Sigmoid colon (tissue), 7 donors: ENCODE results near the gene MLLT6. TPM values are rescaled to one million over a fixed set of nuclear protein-coding genes. Genes with fewer than 3 reads are reported as not detected.

Experiments used
- DNase-seq: peaks from one replicate; pipeline ENCODE4 v3.0.0-alpha.2; 2019
- H3K27ac ChIP-seq, 4 donors: fragments of 200-600 bp; sonication (generic); one replicate each; pipeline ENCODE4 v1.5.1; 2016 to 2019; ENCODE audit warnings: mild to moderate bottlenecking in 1 of 4
- H3K27me3 ChIP-seq, 3 donors: fragments of 200-600 bp; sonication (generic); one replicate each; pipeline ENCODE4 v1.5.1; 2019; ENCODE audit warnings: mild to moderate bottlenecking in 1 of 3
- H3K36me3 ChIP-seq, 4 donors: fragments of 200-600 bp; sonication (generic); one replicate each; pipeline ENCODE4 v1.5.1; 2016 to 2019
- H3K4me1 ChIP-seq, 4 donors: fragments of 200-600 bp; sonication (generic); one replicate each; pipeline ENCODE4 v1.5.1; 2017 to 2019
- H3K4me3 ChIP-seq, 4 donors: fragments of 200-600 bp; sonication (generic); one replicate each; pipeline ENCODE4 v1.5.1; 2017 to 2019; ENCODE audit warnings: mild to moderate bottlenecking in 2 of 4, moderate library complexity in 1 of 4
- H3K9me3 ChIP-seq, 4 donors: fragments of 200-600 bp in 3 of 4; sonication (generic) in 3 of 4; one replicate each; pipeline versions ENCODE4 v1.5.1 to v1.6.1; 2013 to 2019
- CTCF ChIP-seq, 4 experiments: fragments of 450-650 bp in 3 of 4; fragments of 200-600 bp in 1 of 4; IDR thresholded peaks; one replicate each; pipeline ENCODE4 v1.5.1; 2016 to 2019; ENCODE audit warnings: antibody characterized with exemption in 4 of 4, mild to moderate bottlenecking in 3 of 4, moderate library complexity in 2 of 4
- EP300 ChIP-seq, 4 donors: sonication (generic); formaldehyde crosslinking; IDR thresholded peaks; one replicate each; pipeline ENCODE4 v1.6.1; 2017; ENCODE audit warnings: antibody characterized with exemption in 4 of 4
- POLR2A ChIP-seq, 2 donors: fragments of 450-650 bp; IDR thresholded peaks; one replicate each; pipeline ENCODE4 v1.6.1; 2016; ENCODE audit warnings: antibody characterized with exemption in 2 of 2, mild to moderate bottlenecking in 2 of 2, moderate library complexity in 2 of 2
- POLR2AphosphoS5 ChIP-seq, 4 donors: sonication (generic); formaldehyde crosslinking; IDR thresholded peaks; one replicate each; pipeline ENCODE4 v1.6.1; 2017; ENCODE audit warnings: antibody characterized with exemption in 4 of 4
- WGBS, 2 donors: extraction: QIAGEN DNeasy Blood & Tissue Kit; methylation state at CpG; one replicate each; pipeline ENCODE4 v1.1.7; 2013; 5-methylcytosine and 5-hydroxymethylcytosine counted together
- intact Hi-C: fragments of 100-400 bp; cut with DNase I; formaldehyde crosslinking; loops from one replicate; pipeline ENCODE4 v1.15.1; 2023
- polyA plus RNA-seq, 3 donors: library from polyadenylated mRNA; stranded (reverse); fragments of 200-250 nt; gene quantifications; one replicate each; pipeline ENCODE4 v1.2.3, GENCODE V29; 2013
- total RNA-seq, 4 donors: library from RNA; depleted of rRNA; stranded (reverse); fragments of >200 nt; gene quantifications; one replicate each; pipeline ENCODE4 v1.1.0, GENCODE V29; 2016
- donor health status: healthy with polysubstance abuse.
- donor health status: Bipolar disorder and iron deficiency.
- donor health status: healthy.

MLLT6 gene
- total and polyA plus RNA-seq, 7 donors, result 15.3 to 90.3 (median 51.5) TPM

GRCh38 chr17:38742411-38743308 is 37.6 kb downstream of the MLLT6 start:
- Histone ChIP-seq H3K27me3 (peaks cover 0 to 5% (median 0%) of the 10 kb centered on the region in 3 donors), H3K27ac (peak overlapping the region; percentile 80 to 88 (median 85)), H3K4me3 (no peak overlapping the region), H3K4me1 (peaks cover 0 to 60% (median 45%) of the 10 kb centered on the region in 4 donors), H3K36me3 (peaks cover 0 to 25% (median 9%) of the 10 kb centered on the region in 4 donors), H3K9me3 (no peaks in the 10 kb centered on the region)
- WGBS, 2 donors, result 12 to 50% methylated on average over 22 of the region's 22 CpGs
- TF ChIP-seq EP300 (IDR thresholded peaks at IDR 0.05) (peak in 1 of 4 donors; percentile 25), CTCF (IDR thresholded peaks at IDR 0.05) (no peak), POLR2AphosphoS5 (IDR thresholded peaks at IDR 0.05) (peak; percentile 23 to 75 (median 62)), POLR2A (IDR thresholded peaks at IDR 0.05) (no peak)
- DNase-seq, result peak; percentile 84
- intact Hi-C loops, result no loop called here

- H3K9me3 ChIP-seq, result no peaks in the 10 kb centered on the region
- DNase-seq, result no peak
- peaks cover 0 to 15% (median 0%) of the 10 kb centered on the region in 3 donors for H3K27me3 ChIP-seq
- intact Hi-C loops, result no loop called here
- TF ChIP-seq POLR2AphosphoS5 (IDR thresholded peaks at IDR 0.05) (no peak), CTCF (IDR thresholded peaks at IDR 0.05) (no peak), EP300 (IDR thresholded peaks at IDR 0.05) (no peak), POLR2A (IDR thresholded peaks at IDR 0.05) (no peak)
- peaks cover 0 to 15% (median 6%) of the 10 kb centered on the region in 4 donors for H3K36me3 ChIP-seq
- H3K27ac ChIP-seq, result peak overlapping the region; percentile 80 to 88 (median 85)
- no peak overlapping the region for H3K4me3 ChIP-seq
- H3K4me1 ChIP-seq, result peaks cover 0 to 64% (median 54%) of the 10 kb centered on the region in 4 donors
- 35 to 70% methylated on average over 4 of the region's 4 CpGs for WGBS, 2 donors
Observed at GRCh38 chr17:38743556-38744171, 38.6 kb downstream of the MLLT6 start.

GRCh38 chr17:38745545-38745944 is 40.5 kb downstream of the MLLT6 start:
- H3K4me3 ChIP-seq, result no peak overlapping the region
- no peaks in the 10 kb centered on the region for H3K36me3 ChIP-seq
- H3K27ac ChIP-seq, result peak overlapping the region in 3 of 4 donors; percentile 86 to 94 (median 89)
- peaks cover 0 to 81% (median 72%) of the 10 kb centered on the region in 4 donors for H3K4me1 ChIP-seq
- H3K27me3 ChIP-seq, result peaks cover 0 to 26% (median 0%) of the 10 kb centered on the region in 3 donors
- TF ChIP-seq POLR2A (IDR thresholded peaks at IDR 0.05), result no peak
- no peak for TF ChIP-seq EP300 (IDR thresholded peaks at IDR 0.05)
- no peak for TF ChIP-seq CTCF (IDR thresholded peaks at IDR 0.05)
- no peak for TF ChIP-seq POLR2AphosphoS5 (IDR thresholded peaks at IDR 0.05)
- DNase-seq, result no peak
- H3K9me3 ChIP-seq, result no peaks in the 10 kb centered on the region
- 48 to 61% methylated on average over 4 of the region's 4 CpGs for WGBS, 2 donors
- intact Hi-C loops, result no loop called here

GRCh38 chr17:38746004-38746848 is 41.2 kb downstream of the MLLT6 start:
- H3K9me3 ChIP-seq, result no peaks in the 10 kb centered on the region
- H3K27me3 ChIP-seq, result peaks cover 0 to 26% (median 0%) of the 10 kb centered on the region in 3 donors
- H3K27ac ChIP-seq, result peak overlapping the region; percentile 86 to 94 (median 89)
- DNase-seq, result no peak
- H3K4me1 ChIP-seq, result peaks cover 0 to 79% (median 70%) of the 10 kb centered on the region in 4 donors
- no peak for TF ChIP-seq EP300 (IDR thresholded peaks at IDR 0.05)
- WGBS, 2 donors, result 48 to 58% methylated on average over 8 of the region's 8 CpGs
- no peaks in the 10 kb centered on the region for H3K36me3 ChIP-seq
- intact Hi-C loops, result no loop called here
- H3K4me3 ChIP-seq, result peak overlapping the region in 3 of 4 donors; percentile 60 to 82 (median 82)
